Activated T-cell treated with anti-CD3 and anti-CD28 coated beads for 24 hours (primary cell): ENCODE measurements around the gene STOML1.
"Not testable (repeated sequence)": the region's sequence is repeated elsewhere in the genome, so short reads cannot be mapped to it uniquely, and the experiment has no call there.

Source experiments
- DNase-seq: peaks from one replicate; pipeline ENCODE4 v3.0.0-alpha.2; 2020; ENCODE audit warnings: low read depth

The STOML1 gene

GRCh38 chr15:73946046-73946721 is 45.9 kb downstream of the STOML1 start:
- DNase-seq, result no peak

DNA sequence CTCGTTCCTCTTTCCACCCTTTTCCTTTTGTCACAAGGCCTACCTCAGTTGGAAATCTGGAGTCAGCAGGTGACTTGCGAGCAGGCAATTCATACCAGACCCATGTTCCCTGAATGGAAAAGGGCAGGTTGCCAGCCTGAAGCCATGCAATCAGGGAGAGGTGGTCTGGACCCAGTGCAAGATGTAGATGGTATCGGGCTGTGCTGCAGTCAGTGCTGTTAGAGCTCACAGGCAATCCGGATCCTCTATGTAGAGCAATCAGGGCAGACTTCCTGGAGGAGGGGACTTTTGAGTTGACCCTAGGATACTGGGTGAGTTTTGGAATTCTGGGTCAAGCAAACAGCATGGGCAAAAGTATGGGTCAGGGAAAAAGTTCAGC is 47.0 kb downstream of the STOML1 start:
- no peak for DNase-seq

GRCh38 chr15:73944161-73945129 is 47.6 kb downstream of the STOML1 start:
- no peak for DNase-seq

- no peak for DNase-seq
Observed at GRCh38 chr15:73942751-73943270, 49.3 kb downstream of the STOML1 start.

GRCh38 chr15:73941871-73942635 is 50.0 kb downstream of the STOML1 start:
- no peak for DNase-seq

DNA sequence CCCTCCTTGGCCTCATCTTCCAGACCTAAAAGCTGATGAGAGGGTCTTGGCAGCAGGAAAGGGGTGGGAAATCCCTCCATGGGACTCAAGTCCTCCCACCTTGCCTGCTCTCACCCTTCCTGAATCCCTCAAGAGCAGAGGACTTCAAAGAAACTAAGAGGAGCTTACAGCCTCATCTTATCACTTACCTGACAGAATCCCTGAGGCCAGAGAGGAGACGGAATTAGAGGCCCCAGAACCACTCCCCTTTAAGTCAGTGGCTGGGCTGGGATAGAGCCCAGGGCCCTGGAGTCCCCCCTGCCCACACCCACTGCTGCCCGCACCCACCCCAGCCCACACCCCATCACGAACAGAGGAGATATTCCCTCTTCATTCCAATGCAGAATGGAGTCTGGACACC is 50.6 kb downstream of the STOML1 start:
- no peak for DNase-seq

- DNase-seq, result no peak
Observed at GRCh38 chr15:73941044-73941443, 51.1 kb downstream of the STOML1 start.

DNA sequence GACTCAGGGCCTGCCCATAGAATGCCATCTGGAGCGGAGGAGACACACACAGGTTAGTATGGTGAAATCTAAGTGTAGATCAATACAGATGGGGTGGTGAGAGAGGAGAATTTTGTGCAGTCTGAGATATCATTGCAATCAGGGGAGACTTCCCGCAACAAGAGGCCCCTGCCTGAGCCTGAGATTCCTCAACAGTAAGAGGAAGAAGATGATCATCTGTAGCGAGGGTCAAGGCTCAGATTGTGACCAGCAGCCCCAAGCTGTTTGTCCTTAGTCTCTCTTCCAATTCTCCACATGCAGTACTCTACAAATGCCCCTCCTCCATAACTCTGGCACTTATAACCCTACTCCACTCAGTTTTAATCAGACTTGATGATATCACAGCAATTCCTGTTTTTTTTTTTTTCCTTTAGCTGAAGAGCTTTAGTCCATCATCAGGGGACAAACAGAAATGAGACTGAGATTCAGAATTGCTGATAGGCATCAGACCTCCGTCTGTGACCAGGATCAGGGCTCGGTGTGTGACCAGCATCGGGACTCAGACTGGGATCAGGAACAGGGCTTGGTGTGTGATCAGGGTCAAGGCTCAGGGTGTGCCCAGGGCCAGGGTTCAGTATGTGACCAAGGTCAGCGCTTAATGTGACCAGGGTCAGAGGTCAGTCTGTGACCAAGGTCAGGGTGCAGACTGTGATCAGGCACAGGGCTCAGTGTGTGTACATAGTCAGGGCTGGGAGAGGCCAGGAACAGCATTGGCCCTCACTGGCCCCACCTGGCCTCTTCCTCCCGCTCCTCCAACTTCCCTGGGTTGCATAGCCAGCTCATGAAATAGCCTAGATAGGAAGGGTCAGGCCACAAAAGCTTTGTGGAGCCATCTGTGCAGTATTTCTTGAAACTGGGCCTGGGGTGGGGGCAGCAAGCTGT is 51.8 kb downstream of the STOML1 start:
- no peak for DNase-seq

DNA sequence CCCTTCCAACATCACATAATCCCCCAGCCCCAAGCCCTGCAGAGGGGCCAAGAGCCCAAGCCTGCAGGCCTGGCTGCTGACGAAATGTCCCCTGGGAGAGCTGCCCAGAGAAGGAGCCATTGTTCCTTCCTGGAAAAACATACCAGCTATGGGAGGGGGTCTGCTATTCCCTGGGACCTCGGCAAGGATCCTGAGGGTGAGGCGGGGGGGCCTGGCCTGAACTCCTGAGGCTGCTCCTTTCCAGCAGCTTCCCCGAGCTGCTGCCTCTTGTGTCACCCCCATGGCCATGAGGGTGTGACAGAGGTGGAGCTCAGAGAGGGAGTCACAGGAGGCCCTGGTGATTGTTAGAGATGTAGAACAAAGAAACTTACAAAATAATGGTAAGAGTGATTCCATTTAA is 53.0 kb downstream of the STOML1 start:
- no peak for DNase-seq

DNA sequence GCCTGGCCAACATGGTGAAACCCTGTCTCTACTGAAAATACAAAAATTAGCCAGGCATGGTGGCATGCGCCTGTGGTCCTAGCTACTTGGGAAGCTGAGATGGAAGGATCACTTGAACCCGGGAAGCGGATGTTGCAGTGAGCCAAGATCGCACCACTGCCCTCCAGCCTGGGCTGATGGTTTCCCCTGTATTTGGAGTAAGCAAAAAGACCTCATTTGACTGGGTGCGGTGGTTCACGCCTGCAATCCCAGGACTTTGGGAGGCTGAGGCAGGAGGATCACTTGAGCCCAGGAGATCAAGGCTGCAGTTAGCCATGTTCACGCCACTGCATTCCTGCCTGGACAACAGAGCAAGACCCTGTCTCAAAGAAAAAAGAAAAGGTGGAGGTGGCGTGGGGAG is 53.6 kb downstream of the STOML1 start:
- DNase-seq, result not testable (repeated sequence)

GRCh38 chr15:73937726-73938125 is 54.4 kb downstream of the STOML1 start:
- no peak for DNase-seq

- DNase-seq, result no peak
Observed at GRCh38 chr15:73937296-73937695, 54.8 kb downstream of the STOML1 start.

DNA sequence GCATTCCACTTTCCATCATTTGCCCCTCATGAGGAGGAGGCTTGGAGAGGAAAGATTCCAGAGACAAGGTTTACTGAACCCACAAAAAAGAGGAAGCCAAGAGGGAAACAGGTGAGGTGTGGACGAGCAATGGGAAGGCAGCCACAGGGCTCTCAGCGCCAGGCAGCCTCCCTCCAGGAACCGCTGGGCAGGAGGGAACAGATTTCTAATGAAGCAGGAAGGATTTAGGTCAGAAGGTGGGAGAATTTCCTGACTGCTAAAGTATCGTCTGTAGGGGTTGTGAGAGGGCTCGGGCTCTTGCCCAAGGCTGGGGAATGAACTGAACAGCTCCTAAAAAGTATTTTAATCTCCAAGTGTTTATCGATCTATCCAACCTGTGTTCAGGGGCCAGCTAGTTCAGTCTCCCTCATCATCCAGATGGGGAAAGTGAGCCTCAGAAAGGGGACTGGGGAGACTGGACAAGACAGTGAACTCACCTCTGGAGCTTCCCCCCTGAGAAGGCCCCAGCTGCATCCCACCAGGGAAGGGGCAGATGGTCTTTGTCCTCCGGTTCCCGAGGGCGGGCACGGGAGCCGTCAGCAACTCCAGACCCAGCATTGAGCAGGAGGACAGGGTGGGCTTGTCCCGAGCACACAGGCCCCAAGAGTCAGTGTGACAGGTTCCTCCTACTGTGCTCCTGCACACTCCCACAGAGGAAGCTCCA is 55.4 kb downstream of the STOML1 start:
- no peak for DNase-seq

GRCh38 chr15:73936181-73936580 is 55.9 kb downstream of the STOML1 start:
- no peak for DNase-seq

- no peak for DNase-seq
Observed at GRCh38 chr15:73935547-73935946, 56.5 kb downstream of the STOML1 start.

DNA sequence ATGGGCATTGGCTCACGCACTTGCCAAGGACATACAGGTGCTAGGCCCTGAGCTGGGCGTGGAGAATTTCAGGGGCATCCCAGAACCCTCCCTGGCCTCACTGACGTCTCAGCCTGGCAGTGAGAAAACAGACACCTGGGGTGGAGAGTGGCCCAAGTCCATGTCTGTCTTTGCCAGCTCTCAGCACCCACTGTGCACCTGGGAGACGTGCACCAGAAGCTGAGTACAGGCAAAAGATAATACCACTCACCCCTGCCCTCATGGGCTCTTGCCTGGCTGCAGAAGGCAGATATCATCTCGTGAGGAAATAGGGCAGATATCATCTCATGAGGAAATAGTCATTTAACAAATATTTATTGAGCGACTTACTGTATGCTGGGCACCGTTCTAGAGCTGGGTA is 57.8 kb downstream of the STOML1 start:
- DNase-seq, result no peak

GRCh38 chr15:73932381-73933191 is 59.5 kb downstream of the STOML1 start:
- no peak for DNase-seq

- DNase-seq, result no peak
Observed at GRCh38 chr15:73931441-73931840, 60.7 kb downstream of the STOML1 start.

GRCh38 chr15:73930790-73931281 is 61.3 kb downstream of the STOML1 start:
- no peak for DNase-seq

GRCh38 chr15:73930371-73930770 is 61.7 kb downstream of the STOML1 start:
- DNase-seq, result no peak
